NT2/D1 (cell line): ENCODE data around the gene RPA1.
"Not testable (repeated sequence)": the region's sequence is repeated elsewhere in the genome, so short reads cannot be mapped to it uniquely, and the experiment has no call there.

ENCODE experiments used
- DNase-seq: peaks from one replicate; pipeline ENCODE4 v3.0.0-alpha.2; 2011; ENCODE audit warnings: low read depth, low spot score
- H3K27me3 ChIP-seq: 2 replicates; pipeline ENCODE4 v1.6.0; 2011; ENCODE audit warnings: mild to moderate bottlenecking; ENCODE audit not compliant: insufficient read length, insufficient read depth
- H3K36me3 ChIP-seq: 2 replicates; pipeline ENCODE4 v1.6.1; 2011; ENCODE audit warnings: mild to moderate bottlenecking, low read length, mixed read lengths; ENCODE audit not compliant: insufficient read depth, insufficient read length
- H3K4me1 ChIP-seq: 2 replicates; pipeline ENCODE4 v1.5.1; 2011; ENCODE audit not compliant: insufficient read depth, insufficient read length
- H3K4me3 ChIP-seq: 2 replicates; pipeline ENCODE4 v1.5.1; 2011; ENCODE audit warnings: low read depth; ENCODE audit not compliant: insufficient read length
- H3K9ac ChIP-seq: 2 replicates; pipeline ENCODE4 v1.6.0; 2011; ENCODE audit warnings: low read depth; ENCODE audit not compliant: insufficient read length
- H3K9me3 ChIP-seq: 2 replicates; pipeline ENCODE4 v1.5.1; 2011; ENCODE audit warnings: mild to moderate bottlenecking, low read length; ENCODE audit not compliant: insufficient read depth
- SUZ12 ChIP-seq: IDR thresholded peaks from 2 replicates; pipeline ENCODE4 v1.6.1; 2011; ENCODE audit not compliant: insufficient read length, insufficient read depth; ENCODE audit errors: extremely low read depth
- YY1 ChIP-seq: IDR thresholded peaks from 2 replicates; pipeline ENCODE4 v1.6.1; 2011; ENCODE audit not compliant: insufficient read length, insufficient read depth
- ZNF274 ChIP-seq: IDR thresholded peaks from 2 replicates; pipeline ENCODE4 v1.6.1; 2011; ENCODE audit warnings: mild to moderate bottlenecking, low read depth, low read length

RPA1 gene

DNA sequence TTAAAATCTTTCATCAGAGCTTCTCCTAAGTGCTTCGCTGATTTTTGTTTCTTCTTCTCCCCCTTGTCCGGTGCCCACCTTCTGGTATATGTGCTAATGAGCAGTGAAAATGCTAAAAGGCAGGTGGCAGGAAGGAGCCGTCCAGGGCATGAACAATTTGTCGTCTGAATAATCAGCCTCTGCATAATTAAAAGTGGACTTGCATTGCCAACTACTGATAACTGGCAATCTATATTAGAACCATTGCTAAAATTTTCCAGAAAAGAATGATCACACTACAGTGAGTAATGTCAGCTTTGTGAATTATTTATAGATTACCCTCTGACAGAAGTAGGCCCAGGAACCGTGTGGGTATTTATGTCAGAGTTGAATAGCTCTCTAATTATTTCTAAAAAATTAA lies 39.9 kb upstream of the RPA1 start:
- Histone ChIP-seq H3K4me3 (no peak overlapping the region), H3K9ac (no peak overlapping the region)

DNA sequence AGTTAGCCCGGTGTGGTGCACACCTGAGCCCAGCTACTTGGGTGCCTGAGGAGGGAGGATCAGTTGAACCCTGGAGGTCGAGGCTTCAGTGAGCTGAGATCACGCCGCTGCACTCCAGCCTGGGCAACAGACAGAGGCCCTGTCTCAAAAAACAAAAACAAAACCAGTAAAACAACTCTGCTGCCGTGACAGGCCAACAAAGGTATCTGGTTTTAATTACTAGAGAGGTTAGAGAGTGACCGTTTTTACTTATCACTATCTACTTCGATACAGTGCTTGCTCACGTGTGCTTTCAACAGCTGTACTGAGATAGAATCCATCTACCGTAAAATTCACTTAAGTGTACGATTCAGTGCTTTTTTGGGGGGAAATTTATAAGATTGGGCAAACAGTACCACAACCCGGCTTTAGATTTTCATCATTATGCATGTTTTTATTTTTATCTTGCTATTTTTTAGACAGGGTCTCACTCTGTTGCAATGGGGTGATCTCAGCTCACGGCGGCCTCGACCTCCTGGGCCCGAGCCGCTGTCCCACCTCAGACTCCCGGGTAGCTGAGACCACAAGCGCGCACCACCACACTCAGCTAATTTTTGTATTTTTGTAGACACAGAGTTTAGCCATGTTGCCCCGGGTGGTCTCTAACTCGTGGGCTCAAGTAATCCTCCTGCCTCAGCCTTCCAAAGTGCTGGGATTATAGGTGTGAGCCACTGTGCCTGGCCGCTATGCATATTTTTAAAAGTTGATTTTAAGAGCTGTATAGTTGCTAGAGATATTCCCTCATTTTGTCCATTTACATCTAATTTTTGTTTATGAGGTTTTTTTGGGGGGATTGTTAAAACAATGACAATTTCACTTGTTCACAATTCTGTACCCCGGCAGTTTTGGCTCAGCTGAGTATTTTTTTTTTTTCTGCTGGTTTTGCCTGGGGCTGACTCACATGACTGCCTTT lies 37.0 kb upstream of the RPA1 start:
- Histone ChIP-seq H3K27me3 (no peaks in the 10 kb centered on the region), H3K36me3 (peaks cover 25% of the 10 kb centered on the region), H3K4me1 (no peaks in the 10 kb centered on the region), H3K9me3 (no peaks in the 10 kb centered on the region), H3K4me3 (no peak overlapping the region), H3K9ac (no peak overlapping the region)
- TF ChIP-seq YY1 (no peak), ZNF274 (no peak), SUZ12 (no peak)
- no peak for DNase-seq

More for the DNA sequence above, 39.9 kb upstream of the RPA1 start:
- Histone ChIP-seq H3K27me3 (no peaks in the 10 kb centered on the region), H3K9me3 (no peaks in the 10 kb centered on the region), H3K4me1 (no peaks in the 10 kb centered on the region), H3K36me3 (peaks cover 30% of the 10 kb centered on the region)
- TF ChIP-seq YY1 (no peak), ZNF274 (no peak), SUZ12 (no peak)
- DNase-seq = no peak

DNA sequence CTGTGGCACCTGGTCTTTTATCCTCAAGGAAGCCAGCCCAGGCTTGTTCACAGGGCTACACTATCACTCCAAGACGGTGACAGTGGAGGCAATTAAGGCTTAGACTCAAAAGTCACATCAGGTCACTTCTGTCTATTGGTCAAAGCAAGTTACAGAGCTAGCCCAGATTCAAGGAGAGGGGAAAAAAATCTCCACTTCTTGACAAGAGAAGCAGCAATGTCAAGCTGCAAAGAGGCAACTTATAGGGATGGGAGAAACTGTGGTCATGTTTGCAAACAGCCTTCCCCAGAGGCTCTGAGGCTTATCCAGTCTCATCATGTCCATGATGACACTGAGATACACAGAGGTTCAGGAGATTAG lies 36.4 kb upstream of the RPA1 start:
- no peak overlapping the region for H3K4me3 ChIP-seq
- no peak for DNase-seq

DNA sequence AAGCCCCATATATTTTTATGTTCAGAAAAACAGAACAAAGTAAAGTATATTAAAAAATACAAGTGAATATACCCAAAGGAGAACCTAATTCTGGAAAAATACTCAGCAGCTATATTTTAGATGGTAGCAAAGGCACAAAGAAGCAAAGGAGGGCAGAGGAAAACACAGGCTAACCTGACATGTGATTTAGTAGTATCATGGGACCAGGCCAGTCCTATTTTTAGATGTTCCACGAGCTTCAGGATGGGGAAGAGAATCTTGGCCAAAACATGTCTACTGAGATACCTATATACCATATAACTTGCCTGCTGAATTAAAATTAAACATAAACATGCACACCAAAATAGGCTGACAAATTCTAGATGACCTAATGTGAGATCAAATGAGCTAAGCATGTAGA lies 33.0 kb upstream of the RPA1 start:
- Histone ChIP-seq H3K9me3 (no peaks in the 10 kb centered on the region), H3K36me3 (peaks cover 40% of the 10 kb centered on the region), H3K4me3 (no peak overlapping the region), H3K9ac (no peak overlapping the region), H3K4me1 (no peaks in the 10 kb centered on the region), H3K27me3 (no peaks in the 10 kb centered on the region)
- no peak for TF ChIP-seq ZNF274
- no peak for TF ChIP-seq YY1
- TF ChIP-seq SUZ12 = no peak
- no peak for DNase-seq

More for the DNA sequence above, 36.4 kb upstream of the RPA1 start:
- Histone ChIP-seq H3K4me1 (no peaks in the 10 kb centered on the region), H3K9ac (no peak overlapping the region), H3K9me3 (no peaks in the 10 kb centered on the region), H3K36me3 (peaks cover 24% of the 10 kb centered on the region), H3K27me3 (no peaks in the 10 kb centered on the region)
- no peak for TF ChIP-seq SUZ12
- TF ChIP-seq ZNF274 = no peak
- no peak for TF ChIP-seq YY1

DNA sequence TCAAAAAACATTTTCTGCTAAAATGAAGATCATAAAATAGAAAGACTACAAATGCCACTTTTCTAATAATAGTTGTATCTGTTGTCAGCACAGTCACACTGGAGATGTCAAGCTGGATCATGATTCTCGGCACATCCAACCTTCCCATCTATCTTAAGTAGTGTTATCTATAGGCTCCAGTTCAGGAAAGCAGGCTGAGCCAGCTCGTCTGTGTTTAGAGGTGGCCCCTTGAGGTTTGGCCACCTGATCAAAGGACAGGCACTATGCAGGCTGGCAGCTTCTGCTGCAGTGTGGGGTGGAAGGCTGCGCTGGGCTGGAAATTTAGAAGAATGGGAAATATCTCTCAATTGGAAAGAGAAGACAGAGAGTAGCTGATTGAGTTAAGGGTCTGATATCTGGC lies 32.5 kb upstream of the RPA1 start:
- Histone ChIP-seq H3K9ac (no peak overlapping the region), H3K27me3 (no peaks in the 10 kb centered on the region), H3K36me3 (peaks cover 44% of the 10 kb centered on the region), H3K4me1 (no peaks in the 10 kb centered on the region), H3K9me3 (no peaks in the 10 kb centered on the region), H3K4me3 (no peak overlapping the region)
- DNase-seq = no peak
- TF ChIP-seq ZNF274 = no peak
- TF ChIP-seq YY1 = no peak
- TF ChIP-seq SUZ12 = no peak

DNA sequence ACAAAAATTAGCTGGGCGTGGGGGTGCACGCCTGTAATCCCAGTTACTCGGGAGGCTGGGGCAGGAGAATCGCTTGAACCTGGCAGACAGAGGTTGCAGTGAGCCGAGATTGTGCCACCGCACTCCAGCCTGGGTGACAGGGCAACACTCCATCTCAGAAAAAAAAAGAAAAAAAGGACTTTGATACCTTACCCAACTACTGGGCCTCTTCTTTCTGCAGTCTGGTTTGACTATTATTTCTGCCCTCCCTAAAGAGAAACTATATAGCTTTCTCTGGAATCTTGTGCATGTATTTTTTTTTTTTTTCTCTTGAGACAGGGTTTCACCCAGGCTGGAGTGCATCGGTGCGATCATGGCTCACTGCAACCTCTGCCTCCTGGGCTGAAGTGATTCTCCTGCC lies 32.0 kb upstream of the RPA1 start:
- not testable (repeated sequence) for H3K4me1 ChIP-seq, H3K27me3 ChIP-seq, H3K4me3 ChIP-seq, DNase-seq, H3K9ac ChIP-seq, H3K9me3 ChIP-seq
- H3K36me3 ChIP-seq = peaks cover 44% of the 10 kb centered on the region

DNA sequence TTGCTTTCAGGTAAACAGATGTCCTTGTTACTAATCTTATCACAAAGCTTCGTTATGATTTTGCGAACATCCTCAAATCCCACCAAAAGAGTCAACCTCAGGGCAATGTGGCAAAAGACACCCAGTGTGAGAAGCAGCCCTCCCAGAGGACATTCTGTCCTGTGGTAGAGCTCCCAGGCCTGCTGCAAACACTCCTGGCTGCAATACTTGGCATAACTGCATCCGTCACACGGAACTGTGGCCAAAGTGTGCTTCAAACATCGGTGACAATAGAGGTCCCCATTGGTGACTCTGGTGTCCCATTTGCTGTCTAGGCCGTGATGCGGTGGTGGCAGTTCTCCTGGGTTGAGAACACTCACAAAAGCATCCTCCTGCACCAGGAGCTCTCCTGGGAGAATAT lies 29.6 kb upstream of the RPA1 start:
- no peak for DNase-seq
- peaks cover 50% of the 10 kb centered on the region for H3K36me3 ChIP-seq
- TF ChIP-seq ZNF274 = no peak
- H3K9ac ChIP-seq = no peak overlapping the region
- H3K4me1 ChIP-seq = no peaks in the 10 kb centered on the region
- H3K9me3 ChIP-seq = no peaks in the 10 kb centered on the region
- no peaks in the 10 kb centered on the region for H3K27me3 ChIP-seq
- no peak overlapping the region for H3K4me3 ChIP-seq

DNA sequence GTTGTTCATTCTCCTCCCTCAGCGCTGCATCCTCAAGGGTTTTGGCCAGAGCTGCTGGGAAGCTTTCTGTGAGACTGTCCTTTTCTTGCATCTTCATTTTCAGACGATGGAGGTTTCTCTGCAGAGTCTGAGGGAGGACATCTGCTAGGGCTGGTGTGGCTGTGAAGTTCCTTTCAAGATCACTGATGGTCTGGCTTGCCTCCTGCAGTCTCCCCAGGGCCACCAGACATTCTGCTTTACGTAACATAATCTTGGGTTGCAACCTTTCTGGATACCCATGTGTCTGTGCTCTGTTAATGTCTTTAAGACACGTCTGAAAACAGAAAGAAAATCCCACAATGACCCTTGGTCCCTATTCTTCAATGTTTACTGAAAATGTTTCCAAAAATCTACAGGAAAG lies 29.1 kb upstream of the RPA1 start:
- no peak for DNase-seq
- Histone ChIP-seq H3K9ac (no peak overlapping the region), H3K4me3 (no peak overlapping the region), H3K27me3 (no peaks in the 10 kb centered on the region), H3K9me3 (no peaks in the 10 kb centered on the region), H3K4me1 (no peaks in the 10 kb centered on the region), H3K36me3 (peaks cover 48% of the 10 kb centered on the region)
- no peak for TF ChIP-seq SUZ12
- no peak for TF ChIP-seq YY1
- TF ChIP-seq ZNF274 = no peak
